Measurements from ENCODE around the gene DOHH.

Gene DOHH

DNA sequence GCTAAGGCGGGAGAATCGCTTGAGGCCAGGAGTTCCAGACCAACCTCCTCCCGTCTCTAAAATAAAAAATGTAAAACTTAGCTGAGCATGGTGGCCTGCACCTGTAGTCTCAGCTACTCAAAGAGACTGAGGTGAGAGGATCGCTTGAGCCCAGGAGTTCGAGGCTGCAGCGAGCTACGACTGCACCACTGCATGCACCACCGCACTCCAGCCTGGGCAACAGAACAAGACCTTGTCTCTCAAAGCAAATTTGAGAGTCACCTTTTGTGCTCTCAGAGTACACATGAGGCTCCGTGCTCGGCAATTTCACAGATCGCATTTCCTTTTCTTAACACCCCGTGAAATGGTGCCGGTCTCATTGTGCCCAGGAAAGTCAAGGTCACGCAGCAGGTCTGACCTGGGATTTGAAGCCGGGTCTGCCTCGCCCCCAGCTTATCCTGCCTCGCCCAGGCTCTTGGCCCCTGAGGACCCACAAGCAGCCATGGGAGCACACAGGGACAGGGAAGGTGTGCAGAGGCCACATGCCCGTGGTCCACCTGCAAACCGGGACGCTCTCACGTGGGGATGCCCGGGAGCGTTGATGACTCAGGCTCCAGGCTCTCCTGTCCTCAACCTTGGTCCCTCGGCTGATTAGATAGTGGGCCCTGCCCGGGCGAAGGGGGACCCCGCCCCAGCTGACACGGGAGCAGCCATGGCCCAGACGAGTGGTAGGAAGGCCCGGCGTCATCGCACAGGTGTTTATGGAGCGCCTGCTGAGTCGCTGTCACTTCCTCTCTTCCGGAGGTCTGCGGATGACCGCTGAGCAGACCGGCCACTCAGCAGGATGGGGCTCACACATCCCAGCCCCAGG is 19.0 kb downstream of the DOHH start:
- DNase-seq = no peak
- TF ChIP-seq, protein P1, sequence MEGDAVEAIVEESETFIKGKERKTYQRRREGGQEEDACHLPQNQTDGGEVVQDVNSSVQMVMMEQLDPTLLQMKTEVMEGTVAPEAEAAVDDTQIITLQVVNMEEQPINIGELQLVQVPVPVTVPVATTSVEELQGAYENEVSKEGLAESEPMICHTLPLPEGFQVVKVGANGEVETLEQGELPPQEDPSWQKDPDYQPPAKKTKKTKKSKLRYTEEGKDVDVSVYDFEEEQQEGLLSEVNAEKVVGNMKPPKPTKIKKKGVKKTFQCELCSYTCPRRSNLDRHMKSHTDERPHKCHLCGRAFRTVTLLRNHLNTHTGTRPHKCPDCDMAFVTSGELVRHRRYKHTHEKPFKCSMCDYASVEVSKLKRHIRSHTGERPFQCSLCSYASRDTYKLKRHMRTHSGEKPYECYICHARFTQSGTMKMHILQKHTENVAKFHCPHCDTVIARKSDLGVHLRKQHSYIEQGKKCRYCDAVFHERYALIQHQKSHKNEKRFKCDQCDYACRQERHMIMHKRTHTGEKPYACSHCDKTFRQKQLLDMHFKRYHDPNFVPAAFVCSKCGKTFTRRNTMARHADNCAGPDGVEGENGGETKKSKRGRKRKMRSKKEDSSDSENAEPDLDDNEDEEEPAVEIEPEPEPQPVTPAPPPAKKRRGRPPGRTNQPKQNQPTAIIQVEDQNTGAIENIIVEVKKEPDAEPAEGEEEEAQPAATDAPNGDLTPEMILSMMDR (IDR thresholded peaks at IDR 0.05; ENCODE audit: low read depth, low read length, missing control alignments) = no peak
- Histone ChIP-seq H3K27ac (no peak overlapping the region), H3K4me3 (ENCODE audit: low read depth, low read length) (no peak overlapping the region), H3K27me3 (replicated peaks) (peaks cover 4% of the 10 kb centered on the region), H3K36me3 (replicated peaks) (no peaks in the 10 kb centered on the region)
- in situ Hi-C loops (cut with HindIII; ENCODE audit: low pct_ligation_motif_present, low sequenced_read_pairs) = no loop called here

DNA sequence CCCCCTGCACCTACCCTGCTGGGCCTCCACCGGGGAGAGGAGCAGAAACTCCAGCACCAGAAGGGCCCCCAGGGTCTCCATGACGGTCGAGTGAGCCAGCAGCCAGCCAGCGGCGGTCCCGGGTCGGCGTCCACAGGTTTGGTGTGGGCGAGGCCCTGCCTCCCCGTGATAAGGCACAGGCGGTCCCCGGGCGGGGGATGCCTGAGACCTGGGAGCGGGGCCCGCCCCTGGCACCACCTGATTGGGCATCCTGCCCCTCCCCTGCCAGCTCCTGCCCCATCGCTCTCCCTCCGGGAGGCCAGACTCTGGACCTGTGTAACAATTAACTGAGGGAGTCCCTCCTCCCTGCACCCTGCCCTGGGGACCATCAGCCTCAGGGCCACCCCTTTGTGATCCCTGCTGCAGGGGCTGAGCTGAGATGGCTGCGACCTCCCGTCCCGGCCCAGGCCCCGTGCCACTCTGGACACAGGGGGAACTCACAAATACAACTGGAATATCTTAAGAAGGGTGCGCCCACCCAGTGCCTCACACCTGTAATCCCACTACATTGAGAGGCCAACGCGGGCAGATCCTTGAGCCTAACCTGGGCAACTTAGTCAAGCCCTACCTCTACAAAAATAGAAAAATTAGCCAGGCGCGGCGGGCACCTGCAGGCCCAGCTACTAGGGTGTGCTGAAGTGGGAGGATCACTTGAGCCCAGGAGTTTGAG is 19.9 kb downstream of the DOHH start, which contains the start of gene SMIM24:
TSS of gene SMIM24 (minus strand) at position 143 of the 709 bp plus-strand sequence. CDS start at position 81, 62 bp downstream.
- in situ Hi-C loops (cut with HindIII; ENCODE audit: low pct_ligation_motif_present, low sequenced_read_pairs) = no loop called here
- Histone ChIP-seq H3K27ac (no peak within 1 kb of the TSS), H3K36me3 (replicated peaks) (no peaks in the 10 kb centered on the region), H3K27me3 (replicated peaks) (peaks cover 4% of the 10 kb centered on the region), H3K4me3 (ENCODE audit: low read depth, low read length) (no peak within 1 kb of the TSS)
- TF ChIP-seq, protein P1 (IDR thresholded peaks at IDR 0.05; ENCODE audit: low read depth, low read length, missing control alignments) = no peak
- no peak for DNase-seq

DNA sequence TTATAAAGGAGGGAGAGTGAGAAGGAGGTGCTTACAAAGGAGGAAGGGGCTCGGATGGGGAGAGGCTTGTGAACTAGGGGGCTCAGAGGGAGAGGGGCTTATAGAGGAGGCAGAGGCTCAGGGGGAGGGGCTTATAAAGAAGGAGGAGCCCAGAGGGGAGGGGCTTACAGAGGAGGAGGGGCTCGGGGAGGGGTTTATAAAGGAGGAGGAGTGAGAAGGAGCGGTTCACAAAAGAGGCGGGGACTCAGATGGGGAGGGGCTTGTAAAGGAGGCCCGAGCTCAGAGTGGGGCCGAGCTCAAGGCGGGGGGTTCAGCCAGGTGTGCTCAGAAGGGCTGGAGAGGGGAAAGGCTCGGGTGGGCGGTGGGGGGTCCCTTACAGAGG is 20.6 kb downstream of the DOHH start:
- no peaks in the 10 kb centered on the region for H3K36me3 ChIP-seq (replicated peaks)
- no peak overlapping the region for H3K27ac ChIP-seq
- H3K27me3 ChIP-seq (replicated peaks) = peaks cover 4% of the 10 kb centered on the region
- in situ Hi-C loops (cut with HindIII; ENCODE audit: low pct_ligation_motif_present, low sequenced_read_pairs) = no loop called here
- TF ChIP-seq, protein P1 (IDR thresholded peaks at IDR 0.05; ENCODE audit: low read depth, low read length, missing control alignments) = no peak
- H3K4me3 ChIP-seq (ENCODE audit: low read depth, low read length) = no peak overlapping the region
- no peak for DNase-seq

DNA sequence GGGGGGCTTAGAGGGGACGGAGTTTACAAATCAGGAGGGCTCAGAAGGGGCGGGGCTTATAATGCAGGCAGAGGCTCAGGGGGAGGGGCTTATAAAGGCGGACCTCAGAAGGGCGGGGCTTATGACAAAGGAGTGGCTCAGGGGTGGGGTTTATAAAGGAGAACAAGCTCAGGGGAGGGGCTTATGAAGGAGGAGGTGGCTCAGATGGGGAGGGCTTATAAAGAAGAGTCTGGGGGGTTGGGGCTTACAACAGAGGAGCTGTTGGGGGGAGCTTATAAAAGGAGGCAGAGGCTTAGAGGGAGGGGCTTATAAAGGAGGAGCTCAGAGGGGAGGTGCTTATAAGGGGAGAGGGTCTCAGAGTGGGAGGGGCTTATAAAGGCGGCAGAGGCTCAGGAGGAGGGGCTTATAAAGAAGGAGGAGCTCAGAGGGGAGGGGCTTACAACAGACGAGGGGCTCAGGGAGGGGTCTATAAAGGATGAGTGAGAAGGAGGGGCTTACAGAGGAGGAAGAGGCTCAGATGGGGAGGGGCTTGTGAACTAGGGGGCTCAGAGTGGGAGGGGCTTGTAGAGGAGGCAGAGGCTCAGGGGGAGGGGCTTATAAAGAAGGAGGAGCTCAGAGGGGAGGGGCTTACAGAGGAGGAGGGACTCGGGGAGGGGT is 21.2 kb downstream of the DOHH start:
- no peak for DNase-seq
- Histone ChIP-seq H3K27ac (no peak overlapping the region), H3K36me3 (replicated peaks) (no peaks in the 10 kb centered on the region), H3K4me3 (ENCODE audit: low read depth, low read length) (no peak overlapping the region), H3K27me3 (replicated peaks) (peaks cover 4% of the 10 kb centered on the region)
- in situ Hi-C loops (cut with HindIII; ENCODE audit: low pct_ligation_motif_present, low sequenced_read_pairs) = no loop called here
- TF ChIP-seq, protein P1 (IDR thresholded peaks at IDR 0.05; ENCODE audit: low read depth, low read length, missing control alignments) = no peak

DNA sequence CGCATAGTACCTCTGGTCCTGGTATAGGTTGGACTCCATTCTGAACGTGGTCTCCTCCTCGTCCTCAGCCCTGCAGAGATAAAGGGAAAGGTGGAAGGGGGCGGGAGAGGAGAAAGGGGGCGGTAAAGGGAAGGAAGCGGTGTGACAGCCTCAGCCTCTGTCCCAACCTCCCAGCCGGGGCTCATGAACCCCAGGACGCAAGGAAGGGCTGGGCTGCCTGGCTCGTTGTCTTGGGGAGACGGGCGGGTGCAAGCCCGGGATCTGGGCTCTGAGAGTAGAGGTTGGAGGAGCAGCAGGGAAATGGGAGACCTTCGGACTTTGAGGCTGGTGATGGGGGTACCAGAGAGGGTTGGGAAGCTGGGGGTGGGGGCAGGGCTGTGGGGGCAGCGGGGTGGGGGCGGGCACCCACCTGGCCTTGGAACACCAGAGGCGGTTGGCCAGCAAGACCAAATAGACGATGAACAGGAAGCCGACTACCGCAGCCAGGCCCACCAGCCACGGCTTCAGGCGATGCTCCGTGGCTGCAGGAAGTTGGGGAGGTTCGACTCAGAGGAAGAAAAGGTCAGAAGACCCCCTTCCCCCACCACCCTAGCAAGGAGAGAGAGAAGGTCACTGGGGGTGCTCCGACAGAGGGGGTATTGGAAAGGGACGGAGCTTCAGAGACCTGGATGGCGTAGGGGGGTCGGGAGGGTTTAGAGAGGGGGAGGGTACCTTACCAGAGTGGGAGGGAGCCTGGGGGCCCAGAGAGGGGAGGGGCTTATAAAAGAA is 21.9 kb downstream of the DOHH start:
- in situ Hi-C loops (cut with HindIII; ENCODE audit: low pct_ligation_motif_present, low sequenced_read_pairs) = no loop called here
- TF ChIP-seq, protein P1 (IDR thresholded peaks at IDR 0.05; ENCODE audit: low read depth, low read length, missing control alignments) = no peak
- H3K27me3 ChIP-seq (replicated peaks) = peaks cover 4% of the 10 kb centered on the region
- no peak overlapping the region for H3K4me3 ChIP-seq (ENCODE audit: low read depth, low read length)
- DNase-seq = no peak
- H3K36me3 ChIP-seq (replicated peaks) = no peaks in the 10 kb centered on the region
- H3K27ac ChIP-seq = no peak overlapping the region
